CD4-positive, alpha-beta T cell (primary cell): ENCODE data around the gene CERS6. TPM values are rescaled to one million over a fixed set of nuclear protein-coding genes. Genes with fewer than 3 reads are reported as not detected.

Source experiments
- ATAC-seq: fragments of 200-7000 bp; cut with Tn5 transposase; one replicate; pipeline ENCODE4 v1.10.0; 2022; ENCODE audit warnings: mild to moderate bottlenecking; ENCODE audit not compliant: poor library complexity
- CTCF ChIA-PET: fragments of 350-600 bp; sonication (Branson Sonifier 250); formaldehyde crosslinking; loops from one replicate; lab custom pipeline; 2021; ENCODE audit warnings: antibody characterized with exemption, inconsistent platforms; lab: Charles Lee
- POLR2A ChIA-PET: fragments of 350-600 bp; sonication (Branson Sonifier 250); formaldehyde crosslinking; loops from one replicate; lab custom pipeline; 2021; ENCODE audit warnings: antibody characterized with exemption, inconsistent platforms; lab: Charles Lee
- DNase-seq, 14 experiments: peaks; one replicate each; pipeline ENCODE4 v3.0.0-alpha.2; 2013 to 2020; ENCODE audit warnings: mixed read lengths in 2 of 14
- H3K27ac ChIP-seq, 2 donors: one replicate each; pipeline versions ENCODE4 v1.5.1 to v1.7.0; 2013; ENCODE audit warnings: low read length in 2 of 2, low read depth in 1 of 2, mild to moderate bottlenecking in 1 of 2
- H3K27me3 ChIP-seq, 2 experiments: 1 replicate in 1 of 2; 2 replicates in 1 of 2; pipeline versions ENCODE4 v1.6.1 to v1.7.0; 2013; ENCODE audit warnings: low read length in 2 of 2, control low read depth in 1 of 2, mild to moderate bottlenecking in 1 of 2, moderate library complexity in 1 of 2; ENCODE audit not compliant: insufficient read depth in 2 of 2, control insufficient read depth in 1 of 2
- H3K36me3 ChIP-seq: one replicate; pipeline ENCODE4 v1.6.1; 2013; ENCODE audit warnings: low read length, control low read depth; ENCODE audit not compliant: insufficient read depth
- H3K4me1 ChIP-seq: one replicate; pipeline ENCODE4 v1.6.1; 2013; ENCODE audit warnings: low read length, control low read depth; ENCODE audit not compliant: insufficient read depth
- H3K4me3 ChIP-seq: one replicate; pipeline ENCODE4 v1.5.1; 2013; ENCODE audit warnings: mild to moderate bottlenecking, low read length, moderate library complexity
- H3K9me3 ChIP-seq, 2 experiments: 1 replicate in 1 of 2; 2 replicates in 1 of 2; pipeline versions ENCODE4 v1.6.1 to v1.7.0; 2013; ENCODE audit warnings: low read length in 2 of 2, mild to moderate bottlenecking in 2 of 2, control low read depth in 1 of 2, moderate library complexity in 1 of 2; ENCODE audit not compliant: control insufficient read depth in 1 of 2, insufficient read depth in 1 of 2
- H3K27ac Mint-ChIP-seq: one replicate; pipeline ENCODE4 v1.8.0; 2020; ENCODE audit warnings: mixed read lengths
- H3K27me3 Mint-ChIP-seq: one replicate; pipeline ENCODE4 v1.8.0; 2021; ENCODE audit warnings: mixed read lengths
- H3K36me3 Mint-ChIP-seq: one replicate; pipeline ENCODE4 v1.8.0; 2021; ENCODE audit warnings: low read depth, mixed read lengths
- H3K4me1 Mint-ChIP-seq: one replicate; pipeline ENCODE4 v1.8.0; 2021; ENCODE audit warnings: low read depth, mixed read lengths
- H3K4me3 Mint-ChIP-seq: one replicate; pipeline ENCODE4 v1.8.0; 2020; ENCODE audit warnings: mild to moderate bottlenecking, mixed read lengths
- H3K9me3 Mint-ChIP-seq: one replicate; pipeline ENCODE4 v1.8.0; 2020; ENCODE audit warnings: mixed read lengths
- CTCF ChIP-seq: fragments of 200-600 bp; IDR thresholded peaks from one replicate; pipeline ENCODE4 v1.8.0; 2022; ENCODE audit warnings: antibody characterized with exemption, mild to moderate bottlenecking
- intact Hi-C, 2 experiments: fragments of 100-400 bp; cut with DNase I in 1 of 2; cut with micrococcal nuclease in 1 of 2; formaldehyde crosslinking; loops; one replicate each; pipeline versions ENCODE4 v1.15.1 to v1.9.0; 2023 to 2025; cut with DNase I, micrococcal nuclease
- total RNA-seq, 174 experiments: library from RNA in 2 of 174; stranded (reverse) in 2 of 174; gene quantifications; one replicate each; pipeline ENCODE4 v1.2.3 and lab custom pipeline; 2021 to 2026

CERS6 gene
- total RNA-seq, 2 experiments from 2014 or later, result 16.9 to 17.9 TPM

GRCh38 chr2:168810235-168810634 is 354.2 kb downstream of the CERS6 start:
- no peak overlapping the region for H3K27ac ChIP-seq
- H3K27me3 Mint-ChIP-seq, result no peaks in the 10 kb centered on the region
- H3K4me1 Mint-ChIP-seq, result no peaks in the 10 kb centered on the region
- H3K9me3 ChIP-seq, result no peaks in the 10 kb centered on the region
- intact Hi-C loops, result no loop called here
- H3K27ac Mint-ChIP-seq, result no peak overlapping the region
- ChIA-PET CTCF (no interaction called here), POLR2A (no interaction called here)
- ATAC-seq (no peak), DNase-seq (no peak)
- H3K36me3 Mint-ChIP-seq, result no peaks in the 10 kb centered on the region
- no peaks in the 10 kb centered on the region for H3K36me3 ChIP-seq
- H3K9me3 Mint-ChIP-seq, result no peaks in the 10 kb centered on the region
- H3K4me1 ChIP-seq, result no peaks in the 10 kb centered on the region
- no peak for TF ChIP-seq CTCF
- H3K4me3 ChIP-seq, result no peak overlapping the region
- H3K4me3 Mint-ChIP-seq, result no peak overlapping the region
- no peaks in the 10 kb centered on the region for H3K27me3 ChIP-seq

GRCh38 chr2:168811696-168812095 is 355.6 kb downstream of the CERS6 start:
- H3K4me3 Mint-ChIP-seq, result no peak overlapping the region
- intact Hi-C loops, result no loop called here

GRCh38 chr2:168814046-168814445 is 358.0 kb downstream of the CERS6 start:
- no peaks in the 10 kb centered on the region for H3K27me3 Mint-ChIP-seq
- DNase-seq (no peak), ATAC-seq (no peak)
- H3K4me3 Mint-ChIP-seq, result no peak overlapping the region
- H3K36me3 Mint-ChIP-seq, result no peaks in the 10 kb centered on the region
- H3K27ac Mint-ChIP-seq, result no peak overlapping the region
- H3K4me3 ChIP-seq, result no peak overlapping the region
- H3K36me3 ChIP-seq, result no peaks in the 10 kb centered on the region
- intact Hi-C loops, result no loop called here
- no peaks in the 10 kb centered on the region for H3K4me1 ChIP-seq
- H3K27ac ChIP-seq, result no peak overlapping the region
- H3K9me3 Mint-ChIP-seq, result no peaks in the 10 kb centered on the region
- POLR2A ChIA-PET, result no interaction called here
- CTCF ChIA-PET, result no interaction called here
- TF ChIP-seq CTCF, result no peak
- no peaks in the 10 kb centered on the region for H3K9me3 ChIP-seq
- H3K27me3 ChIP-seq, result no peaks in the 10 kb centered on the region
- H3K4me1 Mint-ChIP-seq, result no peaks in the 10 kb centered on the region

More at GRCh38 chr2:168811696-168812095, 355.6 kb downstream of the CERS6 start:
- Histone ChIP-seq H3K27ac (no peak overlapping the region), H3K4me3 (no peak overlapping the region), H3K4me1 (no peaks in the 10 kb centered on the region), H3K27me3 (no peaks in the 10 kb centered on the region), H3K36me3 (no peaks in the 10 kb centered on the region), H3K9me3 (no peaks in the 10 kb centered on the region)
- no peaks in the 10 kb centered on the region for H3K27me3 Mint-ChIP-seq
- no peak for DNase-seq
- POLR2A ChIA-PET, result no interaction called here
- no peak for ATAC-seq
- CTCF ChIA-PET, result no interaction called here
- H3K27ac Mint-ChIP-seq, result no peak overlapping the region
- no peaks in the 10 kb centered on the region for H3K4me1 Mint-ChIP-seq
- no peaks in the 10 kb centered on the region for H3K9me3 Mint-ChIP-seq
- H3K36me3 Mint-ChIP-seq, result no peaks in the 10 kb centered on the region
- TF ChIP-seq CTCF, result no peak
